Measurements from ENCODE around the gene RASAL2.
"Not testable (repeated sequence)": the region's sequence is repeated elsewhere in the genome, so short reads cannot be mapped to it uniquely, and the experiment has no call there.

RASAL2 gene

DNA sequence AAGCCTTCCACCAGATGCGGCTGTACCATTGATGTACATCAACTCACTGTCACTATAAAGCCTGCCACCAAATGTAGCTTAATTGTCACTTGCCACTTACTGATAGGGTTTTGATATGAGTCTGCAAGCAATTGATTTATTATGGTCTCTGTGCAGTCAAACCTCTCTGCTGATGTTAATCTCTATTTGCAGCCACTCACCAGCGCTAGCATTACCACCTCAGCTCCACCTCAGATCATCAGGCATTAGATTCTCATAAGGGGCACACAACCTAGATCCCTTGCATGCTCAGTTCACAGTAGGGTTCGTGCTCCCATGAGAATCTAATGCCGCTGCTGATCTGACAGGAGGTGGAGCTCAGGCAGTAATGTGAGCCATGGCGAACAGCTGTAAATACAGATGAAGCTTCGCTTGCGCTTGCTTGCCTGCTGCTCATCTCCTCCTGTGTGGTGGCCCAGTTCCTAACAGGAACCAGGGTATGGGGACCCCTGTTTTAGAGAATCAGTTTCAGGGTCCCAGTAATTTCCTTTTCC is 26.7 kb downstream of the RASAL2 start:
- DNase-seq: not testable (repeated sequence)

DNA sequence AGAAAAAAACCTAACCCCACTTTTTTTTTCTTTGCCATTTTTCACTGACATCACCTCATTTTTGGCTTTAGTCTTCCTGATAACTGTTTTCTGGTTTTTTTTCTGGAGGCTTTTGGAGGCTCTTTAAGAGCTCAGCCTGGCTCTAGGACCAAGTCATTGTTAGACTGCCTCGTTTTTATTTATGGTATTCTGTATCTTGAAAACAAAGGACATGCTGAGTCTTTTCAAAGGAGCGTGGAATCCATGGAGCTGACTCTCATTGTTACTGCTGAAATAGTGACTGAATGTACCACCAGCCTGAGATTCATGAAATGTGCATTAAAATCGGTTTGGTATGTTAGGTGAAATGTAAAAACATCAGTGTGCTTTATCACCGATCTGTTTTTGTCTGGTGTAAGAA is 28.0 kb downstream of the RASAL2 start:
- DNase-seq: no peak

DNA sequence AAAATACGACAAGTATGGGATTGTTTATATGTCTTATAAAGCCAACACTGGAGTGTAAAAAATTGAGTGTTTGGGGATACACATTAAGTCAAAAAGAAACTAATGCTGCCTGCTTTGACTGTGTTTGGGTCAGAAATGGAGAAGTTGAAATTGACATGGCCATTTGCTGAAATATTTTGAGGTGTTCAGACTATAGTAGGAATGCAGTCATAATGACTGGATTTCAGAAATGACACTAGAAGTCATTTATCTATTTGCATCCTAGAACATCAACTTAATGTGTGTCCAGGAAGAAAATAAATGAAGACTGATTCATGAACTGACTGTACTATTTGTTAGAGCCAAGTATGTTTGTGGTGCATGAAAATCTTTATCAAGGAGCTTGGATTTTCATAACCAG is 28.4 kb downstream of the RASAL2 start:
- DNase-seq: no peak

DNA sequence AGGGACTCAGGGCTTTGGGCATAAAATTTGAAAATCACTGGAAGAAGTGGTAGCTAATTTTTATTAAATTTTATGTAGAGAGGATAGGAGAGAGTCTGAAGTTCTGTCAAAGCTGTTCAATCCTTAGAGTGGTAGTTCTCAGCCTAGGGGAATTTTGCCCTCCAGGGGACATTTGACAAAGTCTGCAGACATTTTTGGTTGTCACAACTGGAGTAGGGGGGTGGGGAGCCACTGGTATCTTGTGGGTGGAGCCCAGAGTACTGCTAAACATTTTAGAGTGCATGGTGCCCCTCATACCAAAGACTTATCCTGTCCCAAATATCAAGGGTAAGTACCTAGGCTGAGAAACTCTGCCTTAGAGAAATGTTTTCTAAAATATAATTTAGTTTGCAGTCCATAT is 30.2 kb downstream of the RASAL2 start:
- no peak for DNase-seq

DNA sequence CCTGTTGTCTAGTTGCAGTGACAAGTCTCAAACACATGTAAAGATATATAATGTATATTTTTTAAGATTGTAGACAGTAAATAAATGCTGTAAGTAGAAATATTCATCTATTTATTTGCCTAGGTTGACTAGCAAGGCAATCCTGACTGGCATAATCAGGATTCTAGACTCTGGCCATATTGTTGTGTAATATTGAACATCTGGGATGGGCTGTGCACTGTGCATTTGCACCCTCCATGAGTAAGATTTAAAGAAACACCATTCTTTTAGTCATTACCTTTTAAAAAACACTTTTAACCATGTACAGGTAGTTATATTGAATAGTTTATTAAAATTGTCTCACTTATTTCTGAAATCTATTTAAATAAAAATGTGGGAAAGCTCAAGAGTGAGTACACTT is 32.4 kb downstream of the RASAL2 start:
- DNase-seq: no peak

DNA sequence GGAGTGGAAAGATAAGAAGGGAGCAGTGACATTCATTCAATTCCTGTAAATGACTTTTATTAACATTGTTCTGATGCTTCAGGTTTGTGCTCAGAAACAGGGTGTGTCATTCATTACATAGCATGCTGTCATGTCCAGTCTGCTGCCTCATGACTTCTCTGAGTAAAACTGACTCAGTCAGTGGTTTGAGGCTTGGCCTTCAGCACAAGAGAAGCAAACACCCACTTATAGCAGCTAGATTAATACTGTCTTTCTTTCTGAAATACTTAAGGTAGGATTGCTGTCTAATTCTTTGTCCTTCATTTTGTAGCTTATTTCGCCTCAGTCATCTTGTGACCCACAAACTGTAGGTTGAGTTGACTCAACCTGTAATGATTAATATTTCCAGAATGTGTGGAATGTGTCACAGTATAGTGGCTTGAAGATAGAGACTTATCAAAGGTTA is 32.9 kb downstream of the RASAL2 start:
- DNase-seq: peak; percentile 8

DNA sequence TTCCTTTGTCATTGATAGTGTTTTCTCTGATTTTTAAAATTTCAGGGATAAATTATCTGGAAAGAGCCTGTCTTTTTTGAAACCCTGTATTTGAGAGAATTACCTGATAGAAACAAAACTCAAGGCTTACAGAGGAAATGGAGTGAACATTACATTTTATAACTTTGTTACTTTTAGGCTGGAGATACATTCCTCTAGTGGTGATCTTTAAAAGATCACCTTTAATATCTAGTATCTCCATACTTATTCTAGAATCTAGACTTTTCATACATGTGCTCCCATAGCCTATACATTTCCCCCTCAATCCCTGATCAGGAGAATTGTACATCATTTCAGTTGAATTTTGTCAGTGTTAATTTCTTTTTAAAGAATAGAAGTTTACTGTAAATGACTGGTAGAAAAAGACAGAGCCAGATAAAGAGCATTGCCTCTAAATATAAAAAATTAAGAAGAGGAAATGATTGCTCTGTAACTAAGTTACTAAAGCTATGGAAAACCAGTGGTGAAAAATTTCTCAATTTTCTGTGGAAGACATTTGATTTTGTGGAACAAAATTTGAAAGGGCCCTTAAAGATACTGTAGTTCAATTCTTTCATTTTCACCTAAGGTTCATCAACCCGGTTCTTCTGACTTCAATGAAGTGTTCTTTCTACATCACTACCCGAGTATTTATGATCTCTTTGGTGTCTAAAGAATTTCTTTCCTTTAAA is 33.7 kb downstream of the RASAL2 start:
- no peak for DNase-seq

DNA sequence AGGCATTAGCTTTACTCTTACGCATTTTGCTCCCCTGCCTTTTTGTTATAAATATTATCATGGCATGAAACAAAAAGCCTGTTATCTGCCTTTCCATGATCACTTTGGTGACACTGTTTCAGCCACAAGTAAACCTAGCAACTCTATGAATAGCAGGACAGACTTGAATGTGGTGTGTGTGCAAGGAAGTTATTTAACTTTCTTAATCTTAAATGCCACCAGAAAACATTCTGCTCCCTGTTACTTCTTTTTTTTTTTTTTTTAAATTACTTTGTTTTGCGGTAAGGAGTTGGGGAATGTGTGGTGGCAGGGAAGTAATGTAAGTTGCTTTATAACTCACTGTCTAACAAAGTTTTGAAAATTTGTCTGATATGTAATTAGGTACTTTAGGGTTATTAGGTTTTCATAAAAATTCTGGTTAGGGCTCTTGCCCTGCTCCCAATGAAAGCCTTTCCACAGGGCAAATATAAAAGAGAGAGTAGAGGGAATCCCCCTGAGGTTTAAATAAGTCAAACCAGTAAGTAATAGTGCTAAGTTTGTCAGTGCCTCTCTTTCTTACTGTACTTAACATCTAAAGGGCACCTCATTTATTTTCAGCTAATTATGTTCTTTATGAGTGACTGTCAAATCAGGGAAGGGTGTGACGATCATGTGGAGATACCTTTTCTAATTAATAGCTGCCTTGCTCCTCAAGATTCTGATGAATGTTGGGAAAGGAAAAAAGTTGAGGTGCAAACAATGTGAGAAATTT is 39.5 kb downstream of the RASAL2 start:
- DNase-seq: peak; percentile 39

DNA sequence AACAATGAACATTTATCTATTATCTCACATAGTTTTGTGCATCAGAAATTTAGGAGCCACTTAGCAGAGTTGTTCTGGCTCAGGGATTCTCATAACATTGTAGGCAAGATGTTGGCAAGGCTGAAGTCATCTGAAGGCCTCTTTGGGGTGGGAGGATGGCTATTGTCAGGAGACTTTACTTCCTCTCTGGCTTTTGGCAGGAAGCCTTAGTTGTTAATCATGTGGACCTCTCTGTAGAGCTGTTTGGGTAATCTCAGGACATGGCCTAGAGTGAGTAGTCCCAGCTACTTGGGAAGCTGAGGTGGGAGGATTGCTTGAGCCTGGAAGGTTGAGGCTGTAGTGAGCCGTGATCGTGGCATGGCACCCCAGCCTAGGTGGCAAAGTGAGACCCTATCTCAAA is 40.2 kb downstream of the RASAL2 start:
- DNase-seq: peak; percentile 56

DNA sequence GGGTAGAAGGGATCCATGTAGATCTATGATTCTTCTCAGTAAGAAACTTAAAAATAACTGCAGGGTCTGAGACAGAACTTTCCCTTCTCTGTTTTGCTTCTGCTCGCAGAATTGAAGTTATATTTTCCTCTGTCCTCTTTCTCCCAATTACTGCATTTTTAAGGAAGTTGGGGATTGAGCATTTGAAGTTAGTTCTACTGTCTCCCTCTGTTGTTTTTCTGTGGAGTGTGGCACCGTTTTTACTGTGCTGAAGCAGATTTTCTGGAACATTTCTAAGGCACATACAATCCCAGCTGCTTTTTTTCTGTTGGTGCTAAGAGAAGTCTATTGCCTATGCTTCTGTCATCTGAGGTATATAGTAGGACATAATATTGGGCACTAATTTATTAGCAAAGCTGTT is 43.3 kb downstream of the RASAL2 start:
- DNase-seq: no peak

DNA sequence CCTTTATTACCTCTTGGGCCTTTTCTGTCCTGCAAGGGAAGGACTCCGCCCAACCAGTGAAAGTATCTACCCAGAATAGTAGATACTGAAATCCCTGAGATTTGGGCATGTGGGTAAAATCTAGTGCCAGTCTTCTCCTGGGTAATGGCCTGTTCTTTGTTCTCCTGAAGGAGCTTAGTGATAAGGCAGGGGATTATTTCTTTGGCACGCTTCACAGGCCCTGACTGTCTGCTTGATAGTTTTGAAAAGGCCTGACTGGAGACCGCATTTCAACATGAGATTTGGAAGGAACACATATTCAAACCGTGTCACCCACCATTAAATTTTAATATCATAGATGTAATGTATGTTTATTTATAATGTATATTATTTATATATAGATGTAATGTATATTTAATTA is 48.9 kb downstream of the RASAL2 start:
- no peak for DNase-seq

DNA sequence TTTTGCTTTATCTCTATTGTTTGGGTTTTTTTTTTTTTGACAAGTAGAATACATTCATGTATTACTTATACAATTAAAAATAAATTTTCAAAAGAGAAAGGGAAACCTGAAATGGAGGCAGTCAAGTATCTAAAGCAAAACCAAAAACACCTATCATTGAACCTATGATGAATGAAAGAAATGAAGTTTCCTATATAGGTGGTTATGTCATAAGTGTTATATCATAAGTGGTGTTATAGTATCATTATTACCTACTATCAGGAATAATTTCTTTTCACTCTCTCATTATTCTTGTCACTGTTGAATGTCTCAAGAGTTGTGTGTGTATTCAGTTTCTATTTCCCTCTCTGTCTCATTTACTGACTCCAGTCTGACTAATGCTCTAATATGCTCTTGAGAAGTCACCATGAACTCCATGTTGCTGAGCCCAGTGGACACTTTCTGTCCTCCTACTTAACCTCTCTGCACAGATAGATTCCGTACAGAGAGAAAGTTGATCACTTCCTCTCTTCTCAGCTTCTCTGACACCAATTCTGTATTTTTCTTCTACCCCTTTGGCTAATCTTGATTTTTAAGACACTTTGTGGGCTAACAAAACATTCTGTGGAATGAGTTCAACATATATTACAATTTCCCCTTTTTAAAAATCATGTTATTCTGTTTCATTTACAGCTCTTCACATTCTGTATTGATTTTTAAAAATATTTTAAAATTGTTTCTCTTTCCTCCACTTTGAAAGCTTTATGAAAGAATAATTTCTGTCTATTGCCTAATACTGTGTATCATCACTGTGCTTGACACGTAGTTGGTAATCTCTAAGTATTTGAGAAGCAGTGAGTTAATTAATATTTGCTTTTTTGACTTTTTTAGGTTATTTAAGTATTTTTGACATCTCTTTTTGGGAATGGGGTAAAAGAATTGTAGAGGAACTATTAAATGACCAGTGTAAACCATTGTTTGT is 50.1 kb downstream of the RASAL2 start:
- no peak for DNase-seq

DNA sequence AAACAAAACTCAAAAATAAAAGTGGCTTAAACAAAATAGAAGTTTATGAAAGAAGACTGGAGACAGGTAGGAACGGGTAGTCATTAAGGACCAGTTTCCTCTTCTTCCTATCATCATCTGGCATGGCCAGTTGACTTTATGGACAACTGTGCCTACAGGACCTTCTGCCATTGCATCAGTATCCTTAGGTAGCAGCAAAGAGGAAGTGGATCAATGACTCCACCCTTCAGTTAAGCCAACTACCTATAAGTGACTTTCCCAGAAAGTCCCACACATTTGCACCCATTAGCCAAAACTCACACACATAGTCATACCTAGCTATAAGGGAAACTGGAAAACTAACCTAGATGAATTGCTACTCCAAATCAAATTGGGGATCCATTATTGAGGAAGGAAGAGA is 51.7 kb downstream of the RASAL2 start:
- no peak for DNase-seq

DNA sequence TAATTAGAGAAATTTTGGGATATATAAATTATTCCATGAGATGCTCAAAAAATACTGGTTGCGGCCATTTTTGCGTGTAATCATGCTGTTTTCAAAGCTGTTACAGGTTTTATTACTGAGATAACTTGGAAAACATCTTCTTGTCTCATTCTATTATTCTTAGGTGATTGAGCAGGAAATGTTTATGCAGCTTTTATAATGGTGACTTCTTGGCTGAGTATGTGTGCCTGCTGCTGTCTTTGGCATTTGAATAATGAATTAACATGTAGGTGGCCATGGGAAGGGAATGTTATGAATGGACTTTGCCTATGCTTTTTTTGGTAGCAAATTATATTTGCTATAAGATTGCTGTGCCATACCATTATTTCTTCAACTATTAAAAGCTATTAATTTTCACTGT is 52.5 kb downstream of the RASAL2 start:
- DNase-seq: no peak

DNA sequence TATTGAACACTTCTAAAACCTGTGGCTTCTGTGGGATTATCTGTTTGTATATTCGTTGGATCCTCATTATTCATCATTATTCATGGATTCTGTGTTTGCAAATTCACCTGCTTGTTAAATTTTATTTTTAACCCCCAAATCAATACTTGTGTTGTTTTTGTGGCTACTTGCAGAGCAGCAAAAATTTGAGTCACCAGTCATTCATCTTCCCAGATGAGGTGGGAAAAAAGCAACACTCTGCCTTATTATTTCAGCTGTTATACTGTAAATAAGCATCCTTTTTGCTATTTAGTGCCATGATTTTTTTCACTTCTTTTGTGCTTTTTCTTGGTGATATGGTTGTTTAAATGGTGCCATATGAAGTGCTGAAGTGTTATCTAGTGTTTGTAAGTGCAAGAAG is 56.7 kb downstream of the RASAL2 start:
- no peak for DNase-seq

DNA sequence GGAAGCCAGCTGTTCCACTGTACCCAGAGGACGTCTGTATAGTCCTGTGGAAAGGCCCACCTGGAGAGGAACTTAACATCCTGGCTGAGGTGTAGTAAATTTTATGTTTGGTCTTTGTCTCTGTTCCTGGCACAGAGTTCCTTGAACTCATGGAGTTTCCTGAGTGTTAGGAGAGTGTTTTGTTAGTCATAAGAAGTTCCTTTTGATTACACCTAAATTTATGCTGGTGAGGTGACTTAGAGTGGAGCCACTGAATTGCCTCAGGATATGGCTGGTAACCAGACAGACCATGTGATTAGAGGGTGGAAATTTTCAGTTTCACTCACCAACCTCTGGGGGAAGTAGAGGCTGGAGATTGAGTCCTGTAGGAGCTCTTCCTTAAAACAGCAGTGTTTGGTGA is 57.9 kb downstream of the RASAL2 start:
- DNase-seq: no peak

DNA sequence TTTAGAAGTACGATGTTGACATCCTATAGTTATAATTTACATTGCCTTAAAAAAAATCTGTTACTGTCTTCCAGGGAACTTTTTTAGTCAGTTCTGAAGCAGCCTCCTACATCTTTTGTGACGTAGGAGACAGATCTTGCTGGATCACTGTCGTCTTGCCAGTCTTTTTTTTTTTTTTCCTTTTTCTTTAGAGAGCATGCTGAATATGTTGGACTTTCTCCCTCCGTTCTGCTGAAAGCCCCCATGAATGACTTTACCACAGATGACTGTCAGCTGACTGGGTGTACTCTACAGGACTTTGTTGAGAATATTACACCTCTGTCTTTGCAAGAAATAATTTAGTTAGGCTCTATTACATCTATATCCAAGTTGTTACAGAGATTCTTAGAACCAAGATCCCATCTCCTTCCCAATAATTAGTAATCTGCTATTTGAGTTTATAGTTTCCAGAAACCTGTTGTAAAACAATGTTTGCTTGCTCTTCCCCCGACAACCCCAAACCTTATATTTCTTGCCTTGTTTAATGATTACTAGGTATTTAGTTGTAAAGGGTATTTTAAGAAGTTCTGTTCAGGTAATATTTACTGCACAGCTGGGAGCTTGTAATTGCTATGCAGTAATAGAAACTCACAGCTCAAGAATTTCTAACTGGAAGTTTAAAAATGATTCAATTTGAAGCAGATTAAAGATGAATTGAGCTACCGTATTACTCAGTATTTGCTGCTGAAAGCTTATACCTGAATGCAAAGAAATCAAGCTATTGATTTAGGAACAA is 61.8 kb downstream of the RASAL2 start:
- DNase-seq: no peak

DNA sequence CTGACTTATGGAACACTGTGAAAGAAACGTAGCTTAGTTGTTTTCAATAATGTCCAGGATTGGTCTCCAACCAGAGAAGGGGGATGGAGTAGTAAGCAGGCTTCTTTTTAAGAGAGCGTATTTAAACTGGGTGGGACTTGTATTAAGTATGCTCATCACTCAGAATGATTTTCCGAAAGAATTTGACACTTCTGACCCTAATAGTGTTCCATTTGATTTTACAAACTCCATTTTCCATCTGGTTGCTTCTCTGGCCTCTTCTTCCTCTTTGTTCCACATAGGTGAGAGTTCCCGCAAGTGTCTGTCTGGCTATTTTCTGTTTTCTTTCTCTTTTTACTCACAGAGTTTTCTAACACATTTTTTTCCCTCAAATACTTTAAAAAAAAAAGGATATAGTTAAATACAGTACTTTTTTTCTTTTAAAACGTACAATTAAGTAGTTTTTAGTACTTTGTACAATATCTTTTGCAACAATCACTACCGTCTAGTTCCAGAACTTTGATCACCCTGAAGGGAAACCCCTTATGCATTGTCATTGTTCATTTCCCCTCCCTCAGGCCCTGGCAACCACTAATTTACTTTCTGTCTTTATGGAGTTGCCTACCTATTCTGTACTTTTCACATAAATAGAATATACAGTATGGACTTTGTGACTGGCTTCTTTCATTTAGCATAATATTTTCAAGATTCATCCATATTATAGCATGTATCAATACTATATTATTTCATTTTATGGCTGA is 67.0 kb downstream of the RASAL2 start:
- DNase-seq: no peak

DNA sequence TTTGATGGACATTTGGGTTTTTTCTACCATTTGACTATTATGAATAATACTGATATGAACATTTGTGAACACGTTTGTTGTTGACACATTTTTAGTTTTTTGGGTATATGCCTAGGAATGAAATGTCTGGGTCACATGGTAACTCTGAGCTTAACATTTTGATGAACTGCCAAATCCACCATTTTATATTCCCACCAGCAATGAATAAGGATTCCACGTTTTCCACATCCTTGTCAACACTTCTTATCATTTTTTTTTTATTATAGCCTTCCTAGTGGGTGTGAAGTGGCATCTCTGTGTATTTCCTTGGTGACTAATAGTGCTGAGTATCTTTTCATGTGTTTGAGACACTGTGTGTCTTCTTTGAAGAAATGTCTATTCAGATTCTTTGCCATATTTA is 67.6 kb downstream of the RASAL2 start:
- DNase-seq: no peak

DNA sequence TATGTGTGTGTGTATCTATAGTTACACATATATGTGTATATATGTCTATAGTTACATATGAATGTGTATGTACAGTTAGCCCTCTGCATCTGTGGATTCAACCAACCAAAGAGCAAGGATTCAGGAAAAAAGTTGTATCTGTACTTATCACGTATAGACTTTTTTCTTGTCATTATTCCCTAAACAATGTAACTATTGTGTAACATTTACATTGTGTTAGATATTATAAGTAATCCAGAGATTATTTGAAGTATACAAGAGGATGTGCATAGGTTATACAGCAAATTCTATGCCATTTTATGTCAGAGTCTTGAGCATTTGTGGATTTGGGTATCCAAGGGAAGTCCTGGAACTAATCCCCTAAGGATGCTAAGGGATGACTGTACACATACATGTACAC is 71.3 kb downstream of the RASAL2 start:
- DNase-seq: no peak

DNA sequence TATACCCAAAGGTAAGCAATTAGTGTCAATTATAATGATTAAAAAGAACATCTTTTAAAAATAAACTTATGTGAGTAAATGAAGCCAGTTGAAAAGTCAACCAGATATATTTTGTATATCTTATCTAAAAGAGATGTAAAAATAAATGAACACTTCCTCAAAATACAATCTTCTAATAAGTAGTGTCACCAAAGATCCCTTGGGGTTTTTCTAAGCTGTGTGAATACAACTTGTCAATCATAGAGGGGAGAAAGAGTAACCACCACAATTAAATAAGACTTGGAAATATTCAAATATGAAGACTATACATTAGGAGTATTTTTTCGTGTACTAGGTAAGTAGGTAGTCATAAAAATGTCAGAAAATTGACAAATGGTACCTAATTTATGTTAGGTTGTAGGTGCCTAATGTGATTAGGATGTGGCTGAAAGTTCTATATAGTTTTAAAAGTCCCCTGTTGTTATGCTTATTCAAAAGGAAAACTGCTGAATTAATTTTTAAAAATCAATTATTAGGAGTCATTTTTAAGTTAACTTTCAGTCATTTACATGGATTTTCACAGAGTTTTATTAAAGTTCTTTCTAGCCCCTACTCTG is 72.6 kb downstream of the RASAL2 start:
- no peak for DNase-seq

Measured in hematopoietic multipotent progenitor cell treated with erythropoietin and hydrocortisone succinate and interleukin-3 and kit ligand, for 6 days (in vitro differentiated cells).